Keratinocyte (primary cell): ENCODE measurements around the gene ARHGAP12.

Experiments used
- EZH2 ChIP-seq: IDR thresholded peaks from one replicate; pipeline ENCODE4 v1.6.1; 2012; ENCODE audit warnings: inconsistent platforms, mild to moderate bottlenecking, low read length, moderate library complexity
- TF ChIP-seq, protein P1 (sequence below), 3 experiments: IDR thresholded peaks in 1 of 3; conservative IDR thresholded peaks in 1 of 3; optimal IDR thresholded peaks in 1 of 3; 2 replicates in 2 of 3; 3 replicates in 1 of 3; pipeline versions ENCODE3 to v1.5.1; 2011; ENCODE audit warnings: low read length in 3 of 3, mild to moderate bottlenecking in 3 of 3, moderate library complexity in 2 of 3, control low read depth in 1 of 3, inconsistent platforms in 1 of 3; ENCODE audit not compliant: insufficient read depth in 2 of 3; ENCODE audit errors: extremely low read depth in 1 of 3

DNA sequence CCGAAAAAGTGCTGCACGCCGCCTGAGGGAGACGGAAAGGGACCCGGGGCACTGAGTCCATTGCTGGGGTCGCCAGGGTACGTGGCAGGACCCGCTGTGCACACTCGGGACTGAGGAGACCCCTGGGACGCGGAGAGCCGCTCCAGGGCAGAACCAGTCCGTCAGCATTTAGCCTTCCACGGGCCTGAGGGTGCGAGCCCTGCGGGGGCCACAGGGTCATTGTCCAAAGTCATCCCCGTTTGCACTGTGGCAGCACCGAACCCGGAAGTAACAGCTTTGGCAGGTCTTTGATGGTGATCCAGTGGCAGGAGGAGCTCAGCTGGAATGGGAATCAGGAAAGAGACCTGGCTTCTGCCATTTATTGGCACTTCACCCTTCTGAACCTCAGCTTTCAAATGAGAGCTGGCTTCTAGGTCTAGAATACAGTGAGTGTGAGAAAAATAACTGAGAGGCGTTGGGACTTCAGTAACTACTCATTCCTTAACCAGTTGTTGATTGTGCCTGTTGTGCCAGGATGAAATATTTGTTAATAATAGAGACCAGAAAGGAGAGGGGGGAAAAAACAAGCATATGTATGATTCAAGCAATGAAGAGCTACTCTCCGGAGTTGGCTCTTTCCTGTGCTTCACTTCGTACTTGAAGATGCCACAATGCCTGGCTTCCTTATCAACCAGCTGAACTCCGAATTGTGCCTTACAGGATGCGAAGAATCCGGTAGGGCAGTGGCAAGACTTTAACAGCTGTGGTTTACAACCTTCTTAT is 811 bp upstream of the ARHGAP12 start:
- TF ChIP-seq, protein P1, sequence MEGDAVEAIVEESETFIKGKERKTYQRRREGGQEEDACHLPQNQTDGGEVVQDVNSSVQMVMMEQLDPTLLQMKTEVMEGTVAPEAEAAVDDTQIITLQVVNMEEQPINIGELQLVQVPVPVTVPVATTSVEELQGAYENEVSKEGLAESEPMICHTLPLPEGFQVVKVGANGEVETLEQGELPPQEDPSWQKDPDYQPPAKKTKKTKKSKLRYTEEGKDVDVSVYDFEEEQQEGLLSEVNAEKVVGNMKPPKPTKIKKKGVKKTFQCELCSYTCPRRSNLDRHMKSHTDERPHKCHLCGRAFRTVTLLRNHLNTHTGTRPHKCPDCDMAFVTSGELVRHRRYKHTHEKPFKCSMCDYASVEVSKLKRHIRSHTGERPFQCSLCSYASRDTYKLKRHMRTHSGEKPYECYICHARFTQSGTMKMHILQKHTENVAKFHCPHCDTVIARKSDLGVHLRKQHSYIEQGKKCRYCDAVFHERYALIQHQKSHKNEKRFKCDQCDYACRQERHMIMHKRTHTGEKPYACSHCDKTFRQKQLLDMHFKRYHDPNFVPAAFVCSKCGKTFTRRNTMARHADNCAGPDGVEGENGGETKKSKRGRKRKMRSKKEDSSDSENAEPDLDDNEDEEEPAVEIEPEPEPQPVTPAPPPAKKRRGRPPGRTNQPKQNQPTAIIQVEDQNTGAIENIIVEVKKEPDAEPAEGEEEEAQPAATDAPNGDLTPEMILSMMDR (optimal IDR thresholded peaks at IDR 0.05 in 1 of 3, IDR thresholded peaks at IDR 0.05 in 1 of 3, conservative IDR thresholded peaks at IDR 0.05 in 1 of 3; ENCODE audit: extremely low read depth in 1 of 3, insufficient read depth in 2 of 3, low read length in 3 of 3) = no peak
- no peak for TF ChIP-seq EZH2
